ENCODE measurements around the gene SP3.

- TF ChIP-seq GATA2 (IDR thresholded peaks at IDR 0.05; ENCODE audit: low read depth, low read length): no peak
- TF ChIP-seq GATA3 (IDR thresholded peaks at IDR 0.05; ENCODE audit: low read depth, low read length): no peak
Measured at GRCh38 chr2:173886613-173887012, 78.6 kb downstream of the SP3 start.

Measured in SH-SY5Y (cell line).